IMR-90 (cell line): ENCODE measurements around the gene PDLIM1. TPM values are rescaled to one million over a fixed set of nuclear protein-coding genes. Genes with fewer than 3 reads are reported as not detected.

Experiments
- ATAC-seq: fragments of 200-7000 bp; cut with Tn5 transposase; 2 replicates; pipeline ENCODE4 v1.9.1; 2020; ENCODE audit warnings: low read depth, mild to moderate bottlenecking, moderate library complexity
- BruUV-seq: library from RNA; stranded (reverse); fragments of 400-500 nt; replicated peaks from 2 replicates; lab custom pipeline; 2021; lab: Mats Ljungman, UMichigan
- CTCF ChIA-PET: fragments of 300-600 bp; formaldehyde crosslinking; extraction: SDS; loops from one replicate; lab custom pipeline; 2021; ENCODE audit warnings: antibody characterized with exemption; lab: Yijun Ruan, JAX
- POLR2A ChIA-PET: fragments of 300-600 bp; sonication (Branson Sonifier 250); formaldehyde crosslinking; loops from one replicate; lab custom pipeline; 2022; ENCODE audit warnings: antibody characterized with exemption; ENCODE audit not compliant: unreplicated experiment; lab: Charles Lee
- DNase-seq: peaks from one replicate; pipeline ENCODE4 v3.0.0; 2013
- H2AFZ ChIP-seq: replicated peaks from 2 replicates; pipeline ENCODE3; 2013; ENCODE audit warnings: low read length, mild to moderate bottlenecking; ENCODE audit not compliant: poor library complexity
- H2AK5ac ChIP-seq: 2 replicates; pipeline ENCODE4 v1.6.1; 2013; ENCODE audit warnings: low read depth, low read length, inconsistent platforms
- H2AK9ac ChIP-seq: replicated peaks from 2 replicates; pipeline ENCODE3; 2013; ENCODE audit warnings: mild to moderate bottlenecking, low read depth, low read length, moderate library complexity; ENCODE audit not compliant: poor library complexity
- H2BK120ac ChIP-seq: 2 replicates; pipeline ENCODE4 v1.6.1; 2013; ENCODE audit warnings: low read depth, low read length, inconsistent platforms
- H2BK15ac ChIP-seq: 3 replicates; pipeline ENCODE4 v1.6.1; 2013; ENCODE audit warnings: low read depth, low read length, inconsistent platforms
- H2BK20ac ChIP-seq: 2 replicates; pipeline ENCODE4 v1.6.1; 2013; ENCODE audit warnings: low read depth, mild to moderate bottlenecking, inconsistent platforms, low read length, moderate library complexity
- H2BK5ac ChIP-seq: 2 replicates; pipeline ENCODE4 v1.6.1; 2013; ENCODE audit warnings: mild to moderate bottlenecking, low read depth, low read length, inconsistent platforms; ENCODE audit not compliant: poor library complexity, severe bottlenecking
- H3K14ac ChIP-seq: replicated peaks from 2 replicates; pipeline ENCODE4 v1.6.1; 2013; ENCODE audit warnings: low read depth, low read length, inconsistent platforms
- H3K18ac ChIP-seq: 2 replicates; pipeline ENCODE4 v1.6.1; 2013; ENCODE audit warnings: low read depth, low read length, control low read depth
- H3K23ac ChIP-seq: 2 replicates; pipeline ENCODE4 v1.6.1; 2013; ENCODE audit warnings: low read depth, low read length, inconsistent platforms
- H3K27ac ChIP-seq: 2 replicates; pipeline ENCODE4 v1.5.1; 2013; ENCODE audit warnings: mild to moderate bottlenecking, control low read depth, low read length; ENCODE audit not compliant: insufficient read depth
- H3K27me3 ChIP-seq: 2 replicates; pipeline ENCODE4 v1.6.1; 2013; ENCODE audit warnings: low read length; ENCODE audit not compliant: control insufficient read depth, insufficient read depth
- H3K36me3 ChIP-seq: 2 replicates; pipeline ENCODE4 v1.6.1; 2013; ENCODE audit warnings: low read length, mixed read lengths; ENCODE audit not compliant: control insufficient read depth, insufficient read depth
- H3K4ac ChIP-seq: 2 replicates; pipeline ENCODE4 v1.6.1; 2013; ENCODE audit warnings: low read depth, low read length, inconsistent platforms
- H3K4me1 ChIP-seq: 2 replicates; pipeline ENCODE4 v1.6.1; 2013; ENCODE audit warnings: low read length, mixed read lengths; ENCODE audit not compliant: control insufficient read depth, insufficient read depth
- H3K4me2 ChIP-seq: 2 replicates; pipeline ENCODE4 v1.6.1; 2013; ENCODE audit warnings: low read depth, mild to moderate bottlenecking, control low read depth, low read length, moderate library complexity
- H3K4me3 ChIP-seq: 2 replicates; pipeline ENCODE4 v1.5.1; 2013; ENCODE audit warnings: low read depth, mild to moderate bottlenecking, control low read depth, low read length, moderate library complexity; ENCODE audit not compliant: insufficient read depth
- H3K56ac ChIP-seq: 2 replicates; pipeline ENCODE4 v1.6.1; 2013; ENCODE audit warnings: low read length, inconsistent platforms; ENCODE audit not compliant: insufficient read depth; ENCODE audit errors: extremely low read depth
- H3K79me1 ChIP-seq, 2 experiments: 2 replicates each; pipeline ENCODE4 v1.6.1; 2013; ENCODE audit warnings: low read length in 2 of 2, inconsistent platforms in 1 of 2, low read depth in 1 of 2
- H3K9ac ChIP-seq: 2 replicates; pipeline ENCODE4 v1.6.1; 2013; ENCODE audit warnings: low read depth, low read length, control low read depth
- H3K9me1 ChIP-seq: 2 replicates; pipeline ENCODE4 v1.6.1; 2013; ENCODE audit warnings: low read length, inconsistent platforms; ENCODE audit not compliant: insufficient read depth
- H3K9me3 ChIP-seq: 2 replicates; pipeline ENCODE4 v1.6.1; 2013; ENCODE audit warnings: low read length; ENCODE audit not compliant: control insufficient read depth, insufficient read depth
- H4K20me1 ChIP-seq: 2 replicates; pipeline ENCODE4 v1.6.1; 2013; ENCODE audit warnings: low read length, inconsistent platforms; ENCODE audit not compliant: insufficient read depth
- H4K5ac ChIP-seq: 2 replicates; pipeline ENCODE4 v1.6.1; 2013; ENCODE audit warnings: mild to moderate bottlenecking, low read depth, low read length, control low read depth
- H4K8ac ChIP-seq, 2 experiments: 2 replicates each; pipeline ENCODE4 v1.6.1; 2013; ENCODE audit warnings: low read depth in 2 of 2, low read length in 2 of 2, control low read depth in 1 of 2, inconsistent platforms in 1 of 2
- H4K91ac ChIP-seq: 2 replicates; pipeline ENCODE4 v1.6.1; 2013; ENCODE audit warnings: low read depth, low read length, inconsistent platforms; ENCODE audit not compliant: insufficient read depth
- BHLHE40 ChIP-seq: fragments of 150-350 bp; IDR thresholded peaks from 2 replicates; pipeline ENCODE4 v1.6.1; 2016; ENCODE audit warnings: mild to moderate bottlenecking, low read depth, low read length
- CEBPB ChIP-seq: IDR thresholded peaks from 2 replicates; pipeline ENCODE4 v1.6.1; 2012; ENCODE audit warnings: low read depth, low read length, improper control_type of control experiment
- CHD1 ChIP-seq: IDR thresholded peaks from 2 replicates; pipeline ENCODE4 v1.6.1; 2012; ENCODE audit warnings: low read depth, low read length, improper control_type of control experiment
- FOS ChIP-seq: fragments of 150-350 bp; IDR thresholded peaks from 2 replicates; pipeline ENCODE4 v1.6.1; 2016; ENCODE audit warnings: low read depth, low read length
- MAFK ChIP-seq: IDR thresholded peaks from 2 replicates; pipeline ENCODE4 v1.6.1; 2012; ENCODE audit warnings: low read depth, low read length, improper control_type of control experiment
- MAZ ChIP-seq: IDR thresholded peaks from 2 replicates; pipeline ENCODE4 v1.6.1; 2012; ENCODE audit warnings: low read depth, mild to moderate bottlenecking, low read length, improper control_type of control experiment, moderate library complexity, borderline replicate concordance
- MXI1 ChIP-seq: IDR thresholded peaks from 2 replicates; pipeline ENCODE4 v1.6.1; 2012; ENCODE audit warnings: low read depth, mild to moderate bottlenecking, low read length, moderate library complexity, borderline replicate concordance
- NFE2L2 ChIP-seq: fragments of 150-350 bp; IDR thresholded peaks from 2 replicates; pipeline ENCODE4 v1.6.1; 2016; ENCODE audit warnings: low read depth, mild to moderate bottlenecking, low read length
- POLR2A ChIP-seq: IDR thresholded peaks from 2 replicates; pipeline ENCODE4 v1.6.1; 2012; ENCODE audit warnings: mild to moderate bottlenecking, low read depth, low read length
- RAD21 ChIP-seq: IDR thresholded peaks from 2 replicates; pipeline ENCODE4 v1.6.1; 2012; ENCODE audit warnings: low read length, improper control_type of control experiment
- RCOR1 ChIP-seq: IDR thresholded peaks from 2 replicates; pipeline ENCODE4 v1.6.1; 2012; ENCODE audit warnings: mild to moderate bottlenecking, low read length, improper control_type of control experiment; ENCODE audit not compliant: insufficient replicate concordance
- RFX5 ChIP-seq: IDR thresholded peaks from 2 replicates; pipeline ENCODE4 v1.8.0; 2012; ENCODE audit warnings: low read depth, mild to moderate bottlenecking, low read length, moderate library complexity
- SMC3 ChIP-seq: fragments of 150-350 bp; IDR thresholded peaks from 2 replicates; pipeline ENCODE4 v1.6.1; 2016; ENCODE audit warnings: low read depth, mild to moderate bottlenecking, antibody characterized with exemption, low read length, moderate library complexity
- WGBS, 2 experiments: methylation state at CpG; one replicate each; pipeline versions ENCODE4 v1.1.5 to v1.1.7; 2013; ENCODE audit warnings: missing lambda C conversion rate in 2 of 2; ENCODE audit not compliant: insufficient read length in 1 of 2; ENCODE audit errors: extremely low coverage in 2 of 2; 5-methylcytosine and 5-hydroxymethylcytosine counted together
- dilution Hi-C: fragments of 300-500 bp; cut with HindIII; formaldehyde crosslinking; loops from one replicate; pipeline ENCODE4 v1.14.3; 2018; ENCODE audit warnings: low sequenced_read_pairs; ENCODE audit not compliant: unreplicated experiment
- in situ Hi-C: fragments of 300-500 bp; cut with MboI; formaldehyde crosslinking; loops from 3 replicates; pipeline ENCODE4 v1.14.3; 2019; ENCODE audit warnings: low sequenced_read_pairs, inconsistent platforms, mixed read lengths
- intact Hi-C: fragments of 100-400 bp; cut with micrococcal nuclease; formaldehyde crosslinking; loops from 2 replicates; pipeline ENCODE4 v1.10.0; 2022
- polyA plus RNA-seq, 3 experiments: library from polyadenylated mRNA; depleted of rRNA; stranded (reverse); fragments of >200 nt; gene quantifications; 2 replicates each; pipeline ENCODE4 v1.2.3, GENCODE V29; 2012; ENCODE audit warnings: low replicate concordance in 1 of 3
- total RNA-seq: library from RNA; depleted of rRNA; stranded (reverse); fragments of >200 nt; gene quantifications from 2 replicates; pipeline ENCODE4 v1.2.3, GENCODE V29; 2012
- TF ChIP-seq, protein P1 (sequence below): fragments of 150-350 bp; IDR thresholded peaks from 2 replicates; pipeline ENCODE4 v1.6.1; 2017; ENCODE audit warnings: mild to moderate bottlenecking, antibody characterized with exemption, low read length, low read depth
- TF ChIP-seq, protein P2 (sequence below): fragments of 150-350 bp; IDR thresholded peaks from 2 replicates; pipeline ENCODE4 v1.6.1; 2016; ENCODE audit warnings: low read depth, mild to moderate bottlenecking, low read length, moderate library complexity, borderline replicate concordance

The PDLIM1 gene
- total and polyA plus RNA-seq, 2 of the 4 experiments (the other 2 are of a cell fraction) = 30.1 to 187 TPM

DNA sequence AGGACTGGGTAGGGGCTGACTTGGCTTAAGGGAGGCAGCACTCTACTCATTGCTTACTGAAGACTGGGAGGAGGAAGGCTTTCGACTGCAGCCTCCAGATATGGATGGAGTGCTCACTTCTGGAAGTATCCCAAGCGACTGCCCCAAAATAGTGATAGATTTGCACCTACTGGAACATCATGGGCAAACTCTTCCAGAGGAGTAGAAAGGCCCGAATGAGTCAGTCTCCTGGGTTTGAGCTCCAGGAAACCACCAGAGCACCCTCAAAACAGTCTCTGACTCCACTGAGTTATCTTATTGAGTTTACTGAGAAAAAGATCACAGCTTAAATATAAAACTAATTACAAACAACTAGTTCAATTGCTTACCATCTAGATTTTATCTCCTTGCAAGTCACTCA is 37.2 kb upstream of the PDLIM1 start:
- 20% methylated on average over 1 of the region's 3 CpGs; no CpG with 5 or more reads in 1 of the 2 experiments for WGBS, 2 experiments
- intact Hi-C loops (no loop called here), in situ Hi-C loops (no loop called here), dilution Hi-C loops (no loop called here)
- peak overlapping the region; percentile 88 for H3K18ac ChIP-seq
- H3K27me3 ChIP-seq = no peaks in the 10 kb centered on the region
- H3K79me1 ChIP-seq = no peaks in the 10 kb centered on the region; a peak in 1 of 4 replicates
- DNase-seq (no peak), ATAC-seq (no peak)
- peaks cover 34% of the 10 kb centered on the region for H3K9me1 ChIP-seq
- H3K14ac ChIP-seq = peak overlapping the region; percentile 84
- peak overlapping the region; percentile 87 for H2BK5ac ChIP-seq
- H3K4ac ChIP-seq = peak overlapping the region; percentile 95
- POLR2A ChIA-PET = no interaction called here
- no peaks in the 10 kb centered on the region for H4K20me1 ChIP-seq
- H3K4me1 ChIP-seq = peaks cover 42% of the 10 kb centered on the region
- H2BK15ac ChIP-seq = peak overlapping the region; percentile 99; the same call in 2 of the 3 replicates
- peak overlapping the region; percentile 90 for H4K5ac ChIP-seq
- no peaks in the 10 kb centered on the region for H3K36me3 ChIP-seq
- no peak overlapping the region for H3K9ac ChIP-seq
- H3K4me3 ChIP-seq = no peak overlapping the region
- no peak for TF ChIP-seq RCOR1
- TF ChIP-seq POLR2A = no peak
- TF ChIP-seq RFX5 = no peak
- no peak for TF ChIP-seq MAFK
- no peak for TF ChIP-seq MXI1
- no peak for TF ChIP-seq MAZ
- TF ChIP-seq CEBPB = no peak
- TF ChIP-seq CHD1 = no peak
- TF ChIP-seq FOS = no peak
- no peak for TF ChIP-seq RAD21
- TF ChIP-seq SMC3 = no peak
- no peak for TF ChIP-seq NFE2L2
- TF ChIP-seq, protein P1, sequence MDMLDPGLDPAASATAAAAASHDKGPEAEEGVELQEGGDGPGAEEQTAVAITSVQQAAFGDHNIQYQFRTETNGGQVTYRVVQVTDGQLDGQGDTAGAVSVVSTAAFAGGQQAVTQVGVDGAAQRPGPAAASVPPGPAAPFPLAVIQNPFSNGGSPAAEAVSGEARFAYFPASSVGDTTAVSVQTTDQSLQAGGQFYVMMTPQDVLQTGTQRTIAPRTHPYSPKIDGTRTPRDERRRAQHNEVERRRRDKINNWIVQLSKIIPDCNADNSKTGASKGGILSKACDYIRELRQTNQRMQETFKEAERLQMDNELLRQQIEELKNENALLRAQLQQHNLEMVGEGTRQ = no peak
- TF ChIP-seq, protein P2, sequence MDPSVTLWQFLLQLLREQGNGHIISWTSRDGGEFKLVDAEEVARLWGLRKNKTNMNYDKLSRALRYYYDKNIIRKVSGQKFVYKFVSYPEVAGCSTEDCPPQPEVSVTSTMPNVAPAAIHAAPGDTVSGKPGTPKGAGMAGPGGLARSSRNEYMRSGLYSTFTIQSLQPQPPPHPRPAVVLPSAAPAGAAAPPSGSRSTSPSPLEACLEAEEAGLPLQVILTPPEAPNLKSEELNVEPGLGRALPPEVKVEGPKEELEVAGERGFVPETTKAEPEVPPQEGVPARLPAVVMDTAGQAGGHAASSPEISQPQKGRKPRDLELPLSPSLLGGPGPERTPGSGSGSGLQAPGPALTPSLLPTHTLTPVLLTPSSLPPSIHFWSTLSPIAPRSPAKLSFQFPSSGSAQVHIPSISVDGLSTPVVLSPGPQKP = no peak
- TF ChIP-seq BHLHE40 = no peak
- H2AK5ac ChIP-seq = peak overlapping the region; percentile 99
- H2BK20ac ChIP-seq = peak overlapping the region; percentile 98
- H3K56ac ChIP-seq = no peak overlapping the region
- H3K23ac ChIP-seq = no peak overlapping the region
- no peak overlapping the region for H3K4me2 ChIP-seq
- CTCF ChIA-PET = no interaction called here
- peak overlapping the region; percentile 98 for H2BK120ac ChIP-seq
- no TSS peak for BruUV-seq
- H4K91ac ChIP-seq = peak overlapping the region; percentile 95
- H4K8ac ChIP-seq = peak overlapping the region; percentile 71 to 80
- peak overlapping the region; percentile 85 for H3K27ac ChIP-seq
- no peak overlapping the region for H2AFZ ChIP-seq
- no peak overlapping the region for H2AK9ac ChIP-seq
- H3K9me3 ChIP-seq = no peaks in the 10 kb centered on the region
